NCI-H128 (cell line): Measurements from ENCODE around the gene TBC1D22A.

Source experiments
- DNase-seq: peaks from one replicate; lab custom pipeline; 2025; ENCODE audit not compliant: unreplicated experiment; lab: John Stamatoyannopoulos, UW

TBC1D22A gene

DNA sequence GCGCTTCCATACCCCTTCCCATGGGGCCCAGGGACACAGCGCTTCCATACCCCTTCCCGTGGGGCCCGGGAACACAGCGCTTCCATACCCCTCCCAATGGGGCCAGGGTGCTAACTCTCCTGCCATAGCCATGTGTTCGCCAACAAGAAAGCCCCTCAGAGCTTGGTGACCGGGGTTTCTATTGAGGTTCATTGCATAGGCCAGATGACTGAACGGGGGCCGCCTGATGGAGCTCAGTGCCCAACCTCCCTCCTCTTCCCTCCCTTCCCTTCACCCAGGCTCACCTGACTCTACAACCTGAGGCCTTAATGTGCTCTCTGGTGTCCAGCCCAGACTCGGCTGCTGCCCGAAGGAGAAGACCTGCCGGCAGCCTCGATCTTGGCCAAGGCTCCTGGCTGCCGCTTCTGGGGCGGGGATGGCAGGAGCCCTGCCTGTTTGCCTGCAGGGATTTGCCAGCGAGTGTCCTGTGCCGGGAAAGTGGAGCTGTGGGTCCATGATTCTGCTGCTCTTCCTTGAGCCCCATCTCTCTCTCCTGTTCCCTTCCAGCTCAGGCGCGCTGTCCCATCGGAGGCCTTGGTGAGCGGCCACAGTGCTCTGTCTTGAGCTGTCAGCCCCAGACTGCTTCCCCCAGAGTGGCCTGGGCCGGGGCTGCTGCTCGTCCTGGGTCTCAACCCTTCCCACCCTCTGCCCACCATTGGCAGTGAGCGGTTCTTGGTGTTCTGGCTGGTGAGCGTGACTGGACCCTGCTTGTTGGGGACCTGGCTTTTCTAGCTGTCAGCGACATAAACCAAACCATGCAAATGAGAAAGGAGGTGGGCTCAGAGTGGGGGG lies 267.0 kb downstream of the TBC1D22A start:
- DNase-seq: no peak

DNA sequence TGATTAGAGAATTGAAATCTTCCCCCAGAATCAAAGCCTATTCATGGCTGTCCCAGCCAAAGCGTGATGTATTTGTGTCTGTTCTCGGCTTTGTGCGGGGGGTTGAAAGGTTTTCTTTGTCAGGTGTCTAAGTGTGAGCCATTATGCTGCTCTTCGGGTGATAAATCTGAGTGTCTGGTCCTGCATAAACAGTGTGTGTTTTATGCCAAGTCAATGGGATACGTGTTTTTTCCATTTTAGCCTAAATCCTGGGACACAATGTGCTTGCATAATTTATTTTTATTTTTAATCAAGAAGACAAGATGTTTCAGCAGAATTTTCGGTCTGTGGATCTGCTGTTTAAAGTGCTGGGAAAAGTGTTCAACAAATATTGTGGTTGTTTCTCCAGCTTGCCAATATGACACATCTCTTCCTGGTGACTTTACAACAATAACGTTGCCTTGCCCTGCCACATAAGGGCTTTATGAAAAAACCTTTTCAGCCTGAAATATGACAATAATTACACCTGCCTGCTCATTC lies 267.8 kb downstream of the TBC1D22A start:
- no peak for DNase-seq

- DNase-seq: no peak
Observed at GRCh38 chr22:47030881-47031627, 268.6 kb downstream of the TBC1D22A start.

DNA sequence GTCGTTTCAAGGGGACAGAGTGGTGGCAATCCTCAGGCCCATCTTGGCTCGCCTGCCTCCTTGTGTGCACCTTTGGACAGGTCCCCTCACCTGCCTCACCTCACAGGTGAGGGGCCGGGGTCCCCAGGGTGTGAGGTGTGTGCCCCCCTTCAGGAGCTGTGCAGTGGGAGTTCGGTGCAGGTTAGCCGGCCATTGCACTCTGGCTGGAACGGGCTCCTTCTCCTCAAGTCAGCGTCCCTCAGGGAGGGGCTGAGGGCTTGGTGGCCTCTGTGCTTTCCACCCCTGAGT lies 269.1 kb downstream of the TBC1D22A start:
- no peak for DNase-seq

- DNase-seq: no peak
Observed at GRCh38 chr22:47032091-47032943, 269.9 kb downstream of the TBC1D22A start.

GRCh38 chr22:47032956-47033647 lies 270.7 kb downstream of the TBC1D22A start:
- no peak for DNase-seq

- no peak for DNase-seq
Observed at GRCh38 chr22:47033648-47034000, 271.2 kb downstream of the TBC1D22A start.

GRCh38 chr22:47034076-47034808 lies 271.8 kb downstream of the TBC1D22A start:
- no peak for DNase-seq

GRCh38 chr22:47034905-47035419 lies 272.5 kb downstream of the TBC1D22A start:
- no peak for DNase-seq

- DNase-seq: no peak
Observed at GRCh38 chr22:47035425-47035881, 273.0 kb downstream of the TBC1D22A start.

GRCh38 chr22:47036352-47036751 lies 273.9 kb downstream of the TBC1D22A start:
- DNase-seq: no peak

DNA sequence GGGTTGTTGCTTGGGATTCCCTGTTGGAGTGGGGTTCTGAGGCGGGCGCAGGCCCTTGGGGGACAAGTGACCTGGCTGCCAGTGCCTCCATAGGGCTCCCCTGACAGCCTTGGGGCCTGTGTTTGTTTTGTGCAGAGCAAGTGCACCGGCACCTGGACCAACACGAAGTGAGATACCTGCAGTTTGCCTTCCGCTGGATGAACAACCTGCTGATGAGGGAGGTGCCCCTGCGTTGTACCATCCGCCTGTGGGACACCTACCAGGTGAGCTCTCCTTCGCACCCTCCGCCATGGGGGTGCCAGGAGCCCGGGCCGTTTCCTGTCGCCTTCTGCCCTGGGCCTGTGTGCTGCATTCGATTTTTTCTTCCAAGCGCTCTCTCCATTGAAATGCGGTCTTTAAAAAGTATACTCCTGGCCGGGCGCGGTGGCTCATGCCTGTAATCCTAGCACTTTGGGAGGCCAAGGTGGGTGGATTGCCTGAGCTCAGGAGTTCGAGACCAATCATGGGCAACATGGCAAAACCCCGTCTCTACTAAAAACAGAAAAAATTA lies 274.6 kb downstream of the TBC1D22A start:
- DNase-seq: no peak

GRCh38 chr22:47038206-47038835 lies 275.9 kb downstream of the TBC1D22A start:
- DNase-seq: no peak

DNA sequence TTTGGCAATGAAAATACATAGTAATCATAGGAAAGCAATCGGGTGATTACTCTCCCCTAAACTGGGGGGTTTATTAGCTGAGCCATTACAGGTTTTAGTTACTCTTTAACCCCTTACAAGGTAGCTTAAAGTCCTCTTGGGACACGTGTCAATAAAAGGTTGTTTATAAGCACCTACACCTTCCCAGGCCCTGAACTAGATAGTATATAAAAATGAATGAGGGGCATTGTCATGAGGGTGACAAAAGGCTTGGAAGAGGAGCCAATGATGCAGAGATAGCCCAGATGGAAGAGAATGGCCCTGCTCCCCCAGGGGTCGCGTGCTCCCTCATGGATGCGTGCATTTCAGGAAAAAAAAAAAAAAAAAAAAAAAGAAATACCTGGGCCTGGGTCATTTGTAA lies 276.9 kb downstream of the TBC1D22A start:
- no peak for DNase-seq

DNA sequence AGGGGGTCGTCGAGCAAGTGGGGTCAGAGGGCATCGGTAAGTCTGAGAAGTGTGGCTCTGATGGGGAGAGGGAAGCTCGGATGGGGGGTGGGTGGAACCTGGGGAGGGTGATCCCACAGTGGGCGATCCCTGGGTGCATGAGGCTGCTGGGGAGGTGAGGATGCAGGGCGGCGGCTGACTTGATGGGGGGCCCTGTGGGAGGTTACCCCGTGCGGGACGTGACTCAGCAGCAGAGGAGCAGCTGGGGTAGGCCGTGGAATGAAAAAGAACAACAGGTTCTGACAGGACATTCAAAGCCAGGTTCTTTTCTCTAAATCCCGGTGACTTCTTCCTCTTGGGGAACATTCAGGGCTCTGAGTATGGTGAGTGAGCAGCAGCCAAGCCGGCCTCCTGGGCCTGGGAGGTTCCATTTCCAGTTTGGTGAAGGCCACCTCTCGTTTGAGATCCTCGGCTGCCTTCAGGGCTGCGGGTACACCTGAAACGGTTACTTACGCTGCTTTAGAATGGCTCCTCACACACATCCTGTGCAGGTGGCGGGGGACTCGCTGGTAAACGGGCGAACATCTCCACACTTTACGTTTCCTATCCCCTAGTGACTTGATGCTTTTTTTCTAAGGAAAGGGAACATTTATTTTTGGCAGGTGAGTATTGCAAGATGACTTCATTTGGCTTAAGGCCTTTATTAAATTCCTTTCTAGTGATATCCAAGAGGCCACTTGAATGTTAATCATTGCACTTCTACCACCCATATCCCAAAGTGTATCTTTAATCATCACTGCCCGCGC lies 278.2 kb downstream of the TBC1D22A start:
- DNase-seq: no peak

DNA sequence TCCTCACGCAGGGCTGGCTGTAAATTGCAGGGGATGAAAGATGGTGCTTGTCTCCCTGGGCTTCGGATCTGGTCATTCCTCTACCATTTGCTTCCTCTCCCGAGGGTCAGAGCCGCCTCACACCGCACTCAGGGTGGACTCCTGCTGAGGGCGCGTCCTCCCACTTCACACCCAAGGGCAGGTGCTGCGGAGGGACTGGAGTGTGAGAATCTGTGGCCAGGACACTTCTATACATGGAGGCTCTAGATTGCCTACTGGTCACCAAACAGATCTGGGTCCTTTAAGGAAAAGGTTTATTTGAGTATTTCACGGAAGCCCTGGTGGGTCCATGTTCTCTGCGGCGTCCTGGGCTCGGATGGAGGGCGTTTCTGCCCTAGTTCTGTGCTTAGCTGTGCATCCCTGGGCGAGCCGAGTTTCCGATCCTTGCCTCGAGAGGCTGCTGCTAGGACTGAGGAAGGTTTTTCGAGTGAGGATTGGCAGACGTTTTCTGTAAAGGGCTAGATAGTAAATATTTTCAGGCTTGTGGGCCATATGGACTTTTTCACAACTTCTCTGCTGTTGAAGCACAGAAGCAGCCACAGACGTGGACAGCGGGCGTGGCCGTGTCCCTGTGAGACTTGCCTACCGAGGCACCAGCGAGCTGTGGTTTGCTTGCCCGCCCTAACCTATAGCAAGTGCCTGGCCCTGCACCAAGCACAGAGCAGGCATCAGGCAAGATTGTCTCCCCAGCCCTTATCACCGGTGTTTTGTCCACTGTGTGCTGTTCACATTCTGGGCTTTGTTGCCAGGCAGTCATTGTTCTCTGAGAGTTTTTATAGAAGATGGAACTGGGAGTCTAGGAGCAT lies 279.0 kb downstream of the TBC1D22A start:
- no peak for DNase-seq

DNA sequence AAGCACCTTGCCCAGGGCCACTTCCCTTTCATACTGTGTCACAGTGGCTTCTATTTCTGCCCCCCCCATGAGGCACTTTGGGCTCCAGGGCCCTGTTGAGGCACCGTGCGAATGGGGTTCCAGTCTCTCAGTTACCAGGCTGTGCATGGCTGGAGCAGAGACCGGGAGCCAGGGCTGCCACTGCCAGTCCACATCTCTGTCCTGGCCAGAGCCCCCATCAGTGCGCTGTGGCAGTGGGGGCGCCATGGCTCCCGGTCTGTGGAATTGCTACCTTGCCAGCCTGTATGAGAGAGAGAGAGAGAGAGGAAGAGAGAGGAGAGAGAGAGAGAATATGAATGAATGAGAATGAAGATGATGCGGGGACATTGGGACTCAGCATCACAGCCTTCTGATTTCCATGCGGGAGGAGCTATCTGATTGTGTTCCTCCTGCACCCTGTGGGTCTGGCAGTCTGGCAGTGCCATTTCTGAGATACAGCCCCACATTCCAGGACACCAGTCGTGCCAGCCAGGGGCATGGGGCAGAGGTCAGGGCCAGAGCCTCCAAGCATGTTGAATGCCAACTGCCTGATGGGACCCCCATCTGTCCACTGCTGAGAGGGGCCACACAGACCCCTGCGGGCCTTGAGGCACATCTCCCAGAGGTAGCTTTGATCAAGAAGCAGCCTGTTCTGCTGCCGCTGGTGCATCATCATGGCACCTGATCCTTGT lies 279.8 kb downstream of the TBC1D22A start:
- no peak for DNase-seq
